H1 (cell line): ENCODE measurements around the gene ATP11C. TPM values are rescaled to one million over a fixed set of nuclear protein-coding genes. Genes with fewer than 3 reads are reported as not detected.

Experiments used
- CTCF ChIA-PET: fragments of 300-600 bp; sonication (Branson Sonifier 250); formaldehyde crosslinking; loops from one replicate; lab custom pipeline; 2021; ENCODE audit not compliant: partially characterized antibody; lab: Charles Lee
- POLR2A ChIA-PET: fragments of 300-600 bp; sonication (Branson Sonifier 250); formaldehyde crosslinking; loops from one replicate; lab custom pipeline; 2021; ENCODE audit warnings: inconsistent platforms; ENCODE audit not compliant: partially characterized antibody; lab: Charles Lee
- DNase-seq, 2 experiments: peaks; one replicate each; pipeline versions ENCODE4 v3.0.0 to v3.0.0-alpha.2; 2010 to 2022; ENCODE audit warnings: low spot score in 2 of 2, low read depth in 1 of 2, mixed read lengths in 1 of 2
- FAIRE-seq: peaks from 2 replicates; lab custom pipeline; 2011; peaks lifted over from hg19 to GRCh38; lab: Jason Lieb, UNC
- H2AFZ ChIP-seq: 2 replicates; pipeline ENCODE4 v1.8.1; 2012; ENCODE audit warnings: low read length, inconsistent platforms
- H2AK5ac ChIP-seq: 2 replicates; pipeline ENCODE4 v1.6.1; 2013; ENCODE audit warnings: low read depth, low read length
- H2BK120ac ChIP-seq: replicated peaks from 2 replicates; pipeline ENCODE3; 2013; ENCODE audit warnings: low read depth, low read length, inconsistent platforms
- H2BK12ac ChIP-seq: 2 replicates; pipeline ENCODE4 v1.6.1; 2013; ENCODE audit warnings: low read depth, low read length
- H2BK15ac ChIP-seq: 2 replicates; pipeline ENCODE4 v1.6.1; 2013; ENCODE audit warnings: low read length
- H2BK20ac ChIP-seq: 2 replicates; pipeline ENCODE4 v1.6.1; 2013; ENCODE audit warnings: low read length
- H2BK5ac ChIP-seq: 2 replicates; pipeline ENCODE4 v1.6.1; 2013; ENCODE audit warnings: low read depth, low read length
- H3K14ac ChIP-seq: 2 replicates; pipeline ENCODE4 v1.6.1; 2013; ENCODE audit warnings: inconsistent platforms; ENCODE audit not compliant: insufficient read length
- H3K18ac ChIP-seq: 2 replicates; pipeline ENCODE4 v1.6.1; 2013; ENCODE audit warnings: low read length; ENCODE audit errors: extremely low read depth
- H3K23ac ChIP-seq: 2 replicates; pipeline ENCODE4 v1.6.1; 2013; ENCODE audit warnings: inconsistent platforms; ENCODE audit not compliant: insufficient read length
- H3K23me2 ChIP-seq: 2 replicates; pipeline ENCODE4 v1.6.1; 2013; ENCODE audit warnings: low read depth, low read length
- H3K27ac ChIP-seq: 2 replicates; pipeline ENCODE4 v1.6.1; 2011; ENCODE audit warnings: low read depth, low read length, inconsistent platforms
- H3K27me3 ChIP-seq, 4 experiments: replicated peaks in 1 of 4; 1 replicate in 1 of 4; 2 replicates in 3 of 4; pipeline versions ENCODE4 v1.6.1 to v1.8.1; 2011 to 2013; ENCODE audit warnings: low read length in 3 of 4, mild to moderate bottlenecking in 3 of 4, inconsistent platforms in 2 of 4, mixed read lengths in 2 of 4, moderate library complexity in 1 of 4; ENCODE audit not compliant: control insufficient read depth in 3 of 4, insufficient read depth in 3 of 4; ENCODE audit errors: extremely low read depth in 1 of 4
- H3K36me3 ChIP-seq, 4 experiments: 2 replicates each; pipeline versions ENCODE4 v1.6.1 to v1.8.1; 2011 to 2013; ENCODE audit warnings: mild to moderate bottlenecking in 4 of 4, low read length in 3 of 4, moderate library complexity in 2 of 4, control low read depth in 1 of 4, inconsistent platforms in 1 of 4; ENCODE audit not compliant: insufficient read depth in 4 of 4, control insufficient read depth in 2 of 4
- H3K4ac ChIP-seq: replicated peaks from 2 replicates; pipeline ENCODE3; 2013; ENCODE audit warnings: low read length, low read depth, mixed read lengths, inconsistent platforms; ENCODE audit not compliant: insufficient read length
- H3K4me1 ChIP-seq, 4 experiments: replicated peaks in 1 of 4; 1 replicate in 1 of 4; 2 replicates in 3 of 4; pipeline versions ENCODE4 v1.6.1 to v1.8.1; 2011 to 2013; ENCODE audit warnings: low read length in 3 of 4, inconsistent platforms in 2 of 4, mixed read lengths in 1 of 4; ENCODE audit not compliant: insufficient read depth in 4 of 4, control insufficient read depth in 3 of 4
- H3K4me2 ChIP-seq, 2 experiments: 2 replicates each; pipeline versions ENCODE4 v1.6.1 to v1.8.1; 2011 to 2013; ENCODE audit warnings: low read depth in 2 of 2, low read length in 2 of 2, control low read depth in 1 of 2, inconsistent platforms in 1 of 2, mild to moderate bottlenecking in 1 of 2; ENCODE audit not compliant: insufficient read depth in 1 of 2
- H3K4me3 ChIP-seq, 4 experiments: fragments of 200-600, 300-600 bp in 1 of 4; sonication (generic), shearing (Covaris generic), sonication (Bioruptor Twin) in 1 of 4; 2 replicates each; pipeline versions ENCODE4 v1.5.1 to v1.8.1; 2011 to 2016; ENCODE audit warnings: low read length in 4 of 4, low read depth in 3 of 4, control low read depth in 2 of 4, inconsistent platforms in 2 of 4, mild to moderate bottlenecking in 2 of 4, mixed read lengths in 1 of 4, moderate library complexity in 1 of 4; ENCODE audit not compliant: insufficient read depth in 2 of 4; ENCODE audit errors: extremely low read depth in 1 of 4
- H3K56ac ChIP-seq: replicated peaks from 2 replicates; pipeline ENCODE3; 2013; ENCODE audit warnings: low read depth, mild to moderate bottlenecking, mixed read lengths, low read length, inconsistent platforms; ENCODE audit not compliant: insufficient read length
- H3K79me1 ChIP-seq: 2 replicates; pipeline ENCODE4 v1.6.1; 2013; ENCODE audit warnings: low read depth, low read length, control low read depth
- H3K79me2 ChIP-seq, 2 experiments: 2 replicates each; pipeline versions ENCODE4 v1.6.1 to v1.8.1; 2012 to 2013; ENCODE audit warnings: low read length in 2 of 2, mild to moderate bottlenecking in 2 of 2, inconsistent platforms in 1 of 2; ENCODE audit not compliant: insufficient read depth in 2 of 2, control insufficient read depth in 1 of 2
- H3K9ac ChIP-seq, 4 experiments: replicated peaks in 1 of 4; 1 replicate in 1 of 4; 2 replicates in 3 of 4; pipeline versions ENCODE4 v1.6.1 to v1.8.1; 2011 to 2013; ENCODE audit warnings: low read depth in 3 of 4, low read length in 3 of 4, control low read depth in 2 of 4, mild to moderate bottlenecking in 2 of 4, moderate library complexity in 2 of 4, inconsistent platforms in 1 of 4; ENCODE audit errors: extremely low read depth in 1 of 4
- H3K9me3 ChIP-seq, 2 experiments: 2 replicates each; pipeline versions ENCODE4 v1.6.1 to v1.8.1; 2012 to 2013; ENCODE audit warnings: mild to moderate bottlenecking in 2 of 2, moderate library complexity in 2 of 2, control low read depth in 1 of 2, inconsistent platforms in 1 of 2, low read depth in 1 of 2, low read length in 1 of 2, mixed read lengths in 1 of 2; ENCODE audit not compliant: insufficient read depth in 2 of 2
- H4K20me1 ChIP-seq, 2 experiments: replicated peaks in 1 of 2; 2 replicates each; pipeline versions ENCODE3 to v1.8.1; 2011 to 2013; ENCODE audit warnings: inconsistent platforms in 2 of 2, low read length in 2 of 2, mild to moderate bottlenecking in 1 of 2; ENCODE audit not compliant: insufficient read depth in 2 of 2, control insufficient read depth in 1 of 2
- H4K5ac ChIP-seq: 2 replicates; pipeline ENCODE4 v1.6.1; 2013; ENCODE audit warnings: low read length, low read depth, mixed read lengths, inconsistent platforms; ENCODE audit not compliant: insufficient read length
- H4K8ac ChIP-seq: 2 replicates; pipeline ENCODE4 v1.8.0; 2013; ENCODE audit warnings: mild to moderate bottlenecking, moderate library complexity, low read length, inconsistent platforms; ENCODE audit not compliant: insufficient read depth; ENCODE audit errors: extremely low read depth
- H4K91ac ChIP-seq: replicated peaks from 2 replicates; pipeline ENCODE3; 2013; ENCODE audit warnings: low read length, mixed read lengths, inconsistent platforms; ENCODE audit not compliant: insufficient read length
- BACH1 ChIP-seq: IDR thresholded peaks from 2 replicates; pipeline ENCODE4 v1.6.1; 2012; ENCODE audit warnings: low read length, improper control_type of control experiment
- CHD1 ChIP-seq: IDR thresholded peaks from 2 replicates; pipeline ENCODE4 v1.6.1; 2012; ENCODE audit warnings: low read depth, low read length, improper control_type of control experiment
- CHD2 ChIP-seq: IDR thresholded peaks from 2 replicates; pipeline ENCODE4 v1.6.1; 2012; ENCODE audit warnings: low read length, improper control_type of control experiment
- KDM4A ChIP-seq: IDR thresholded peaks from one replicate; pipeline ENCODE4 v1.7.1; 2012; ENCODE audit warnings: low read depth, mild to moderate bottlenecking, moderate library complexity, low read length, inconsistent platforms; ENCODE audit not compliant: severe bottlenecking
- SIX5 ChIP-seq: IDR thresholded peaks from 2 replicates; pipeline ENCODE4 v1.6.1; 2011; ENCODE audit warnings: mild to moderate bottlenecking, low read depth, low read length
- TBP ChIP-seq: IDR thresholded peaks from 2 replicates; pipeline ENCODE4 v1.6.1; 2011; ENCODE audit warnings: low read depth, low read length, improper control_type of control experiment
- WGBS, 2 experiments: shearing (Covaris generic) in 1 of 2; methylation state at CpG; one replicate each; pipeline versions ENCODE4 v1.1.6 to v1.1.7; 2013 to 2015; ENCODE audit warnings: low lambda C conversion rate in 2 of 2, mixed read lengths in 2 of 2, inconsistent platforms in 1 of 2, low coverage in 1 of 2, missing lambda C conversion rate in 1 of 2; ENCODE audit not compliant: insufficient replicate concordance in 2 of 2, insufficient coverage in 1 of 2, insufficient read length in 1 of 2; ENCODE audit errors: extremely low coverage in 1 of 2, missing lambda C conversion rate in 1 of 2; 5-methylcytosine and 5-hydroxymethylcytosine counted together
- polyA plus RNA-seq, 7 experiments: library from polyadenylated mRNA; depleted of rRNA in 3 of 7; stranded (reverse) in 5 of 7; unstranded in 2 of 7; fragments of >200 nt in 5 of 7; fragments of 200-250 nt in 2 of 7; gene quantifications; 1 replicate in 5 of 7; 2 replicates in 1 of 7; 4 replicates in 1 of 7; pipeline versions ENCODE4 v1.2.1 to v1.2.3, GENCODE V29; 2011 to 2013; ENCODE audit warnings: missing spikeins in 2 of 7, mixed read lengths in 2 of 7
- total RNA-seq: library from RNA; stranded (reverse); fragmentation: NEBNext Ultra II Directional; extraction: Animal tissue kit (Norgen Biotek cat#: 25700); gene quantifications from 2 replicates; pipeline ENCODE4 v1.2.1, GENCODE V29; 2021

ATP11C gene
- total and polyA plus RNA-seq, 2 of the 8 experiments (the other 6 are each of a cell fraction or from before 2014, with no cell fraction given) = 14.7 to 52.1 TPM

GRCh38 chrX:139758250-139758649 lies 174.6 kb downstream of the ATP11C start:
- H2BK12ac ChIP-seq = no peak overlapping the region
- no peaks in the 10 kb centered on the region for H4K20me1 ChIP-seq
- peaks cover 0 to 7% (median 0%) of the 10 kb centered on the region in 4 experiments; a peak in 2 of 8 replicates for H3K36me3 ChIP-seq
- ChIA-PET CTCF (interaction anchor here (0.7 to 1.3 kb wide), 6 partner anchors 11 to 639 kb away, joined by 3 to 4 read pairs (median 3); no protein-coding TSS in a partner anchor), POLR2A (no interaction called here)
- H4K8ac ChIP-seq = no peak overlapping the region
- no peak overlapping the region for H2BK20ac ChIP-seq
- H4K5ac ChIP-seq = no peak overlapping the region
- 77% methylated on average over 4 of the region's 4 CpGs; no CpG with 5 or more reads in 1 of the 2 experiments for WGBS, 2 experiments
- H3K9ac ChIP-seq = no peak overlapping the region
- no peak overlapping the region for H3K4ac ChIP-seq
- H3K4me3 ChIP-seq = no peak overlapping the region
- H2AFZ ChIP-seq = no peak overlapping the region
- no peaks in the 10 kb centered on the region for H3K79me1 ChIP-seq
- no peaks in the 10 kb centered on the region for H3K9me3 ChIP-seq
- H2AK5ac ChIP-seq = no peak overlapping the region
- FAIRE-seq (no peak), DNase-seq (peak in 1 of 2 experiments; percentile 49)
- no peak overlapping the region for H3K23ac ChIP-seq
- no peak overlapping the region for H3K27ac ChIP-seq
- H3K4me1 ChIP-seq = no peaks in the 10 kb centered on the region; a peak in 1 of 7 replicates
- no peak overlapping the region for H4K91ac ChIP-seq
- H3K23me2 ChIP-seq = no peaks in the 10 kb centered on the region
- TF ChIP-seq CHD2 (no peak), KDM4A (no peak), TBP (no peak), CHD1 (no peak), BACH1 (no peak), SIX5 (no peak)
- H3K79me2 ChIP-seq = no peaks in the 10 kb centered on the region
- H2BK5ac ChIP-seq = no peak overlapping the region
- H3K14ac ChIP-seq = no peak overlapping the region
- H3K27me3 ChIP-seq = no peaks in the 10 kb centered on the region
- H3K18ac ChIP-seq = no peak overlapping the region
- H2BK15ac ChIP-seq = no peak overlapping the region
- no peak overlapping the region for H3K56ac ChIP-seq
- no peak overlapping the region for H2BK120ac ChIP-seq
- no peak overlapping the region for H3K4me2 ChIP-seq
